Naive thymus-derived CD4-positive, alpha-beta T cell (primary cell): ENCODE results near the gene PTPRT. TPM values are rescaled to one million over a fixed set of nuclear protein-coding genes. Genes with fewer than 3 reads are reported as not detected.

Source experiments
- ATAC-seq: fragments of 150-1000 bp; cut with Tn5 transposase; 2 replicates; pipeline ENCODE4 v1.10.0; 2021; ENCODE audit warnings: mild to moderate bottlenecking, moderate library complexity
- CTCF ChIA-PET: fragments of 350-600 bp; sonication (Branson Sonifier 250); formaldehyde crosslinking; loops from one replicate; lab custom pipeline; 2021; ENCODE audit warnings: antibody characterized with exemption; lab: Charles Lee
- POLR2A ChIA-PET: fragments of 350-600 bp; sonication (Branson Sonifier 250); formaldehyde crosslinking; loops from one replicate; lab custom pipeline; 2021; ENCODE audit warnings: antibody characterized with exemption, inconsistent platforms; lab: Charles Lee
- DNase-seq, 9 donors: peaks; one replicate each; pipeline versions ENCODE4 v3.0.0 to v3.0.0-alpha.2; 2020 to 2022; ENCODE audit warnings: mixed read lengths in 1 of 9
- H3K27ac ChIP-seq: one replicate; pipeline ENCODE4 v1.7.0; 2013; ENCODE audit warnings: mild to moderate bottlenecking, low read depth, low read length, moderate library complexity
- H3K27me3 ChIP-seq, 2 donors: one replicate each; pipeline ENCODE4 v1.7.0; 2013; ENCODE audit warnings: low read length in 2 of 2, mild to moderate bottlenecking in 2 of 2, moderate library complexity in 2 of 2; ENCODE audit not compliant: control insufficient read depth in 2 of 2, insufficient read depth in 2 of 2
- H3K36me3 ChIP-seq, 3 experiments: 1 replicate in 2 of 3; 2 replicates in 1 of 3; pipeline ENCODE4 v1.7.0; 2013; ENCODE audit warnings: low read length in 3 of 3, mild to moderate bottlenecking in 3 of 3, moderate library complexity in 1 of 3; ENCODE audit not compliant: insufficient read depth in 3 of 3, control insufficient read depth in 2 of 3
- H3K4me1 ChIP-seq, 2 donors: one replicate each; pipeline ENCODE4 v1.7.0; 2013; ENCODE audit warnings: low read length in 2 of 2, mild to moderate bottlenecking in 2 of 2, moderate library complexity in 1 of 2; ENCODE audit not compliant: control insufficient read depth in 2 of 2, insufficient read depth in 2 of 2
- H3K4me3 ChIP-seq: 2 replicates; pipeline ENCODE4 v1.7.0; 2013; ENCODE audit warnings: mild to moderate bottlenecking, low read length
- H3K9me3 ChIP-seq, 3 experiments: 1 replicate in 2 of 3; 2 replicates in 1 of 3; pipeline ENCODE4 v1.7.0; 2013; ENCODE audit warnings: low read length in 3 of 3; ENCODE audit not compliant: control insufficient read depth in 2 of 3
- H3K27ac Mint-ChIP-seq, 9 donors: one replicate each; pipeline ENCODE4 v1.8.0; 2020 to 2022; ENCODE audit warnings: mixed read lengths in 9 of 9, mild to moderate bottlenecking in 8 of 9, moderate library complexity in 5 of 9, inconsistent platforms in 2 of 9
- H3K27me3 Mint-ChIP-seq, 5 donors: one replicate each; pipeline ENCODE4 v1.8.0; 2021 to 2022; ENCODE audit warnings: mixed read lengths in 5 of 5, mild to moderate bottlenecking in 1 of 5
- H3K36me3 Mint-ChIP-seq, 5 donors: one replicate each; pipeline ENCODE4 v1.8.0; 2020 to 2022; ENCODE audit warnings: mixed read lengths in 5 of 5, mild to moderate bottlenecking in 3 of 5, inconsistent platforms in 1 of 5
- H3K4me1 Mint-ChIP-seq, 7 donors: one replicate each; pipeline ENCODE4 v1.8.0; 2020 to 2022; ENCODE audit warnings: mixed read lengths in 7 of 7, mild to moderate bottlenecking in 3 of 7, inconsistent platforms in 1 of 7
- H3K4me3 Mint-ChIP-seq, 10 donors: one replicate each; pipeline ENCODE4 v1.8.0; 2020 to 2022; ENCODE audit warnings: mild to moderate bottlenecking in 10 of 10, mixed read lengths in 10 of 10, moderate library complexity in 6 of 10, inconsistent platforms in 2 of 10
- H3K9me3 Mint-ChIP-seq, 11 donors: one replicate each; pipeline ENCODE4 v1.8.0; 2020 to 2022; ENCODE audit warnings: mixed read lengths in 11 of 11, mild to moderate bottlenecking in 4 of 11, inconsistent platforms in 1 of 11, moderate library complexity in 1 of 11
- intact Hi-C, 2 donors: fragments of 100-400 bp; cut with micrococcal nuclease; formaldehyde crosslinking; loops; one replicate each; pipeline ENCODE4 v1.15.1; 2023
- polyA plus RNA-seq, 2 donors: library from polyadenylated mRNA; unstranded; fragments of 300-500 nt; fragmentation: Illumina TruSeq; gene quantifications; one replicate each; pipeline ENCODE4 v1.2.3, GENCODE V29; 2021
- total RNA-seq, 6 experiments: library from RNA in 5 of 6; stranded (reverse) in 5 of 6; gene quantifications; 1 replicate in 5 of 6; 2 replicates in 1 of 6; pipeline ENCODE4 v1.2.3 and lab custom pipeline; 2021 to 2026

The PTPRT gene
- total and polyA plus RNA-seq, 7 experiments from 2014 or later: not detected

GRCh38 chr20:42432496-42433334, 757.0 kb downstream of the PTPRT start:
- Histone ChIP-seq H3K27me3 (no peaks in the 10 kb centered on the region), H3K9me3 (no peaks in the 10 kb centered on the region), H3K27ac (no peak overlapping the region), H3K4me3 (no peak overlapping the region), H3K36me3 (no peaks in the 10 kb centered on the region), H3K4me1 (no peaks in the 10 kb centered on the region)
- CTCF ChIA-PET: no interaction called here
- H3K4me3 Mint-ChIP-seq: no peak overlapping the region
- POLR2A ChIA-PET: no interaction called here
- no peak overlapping the region for H3K27ac Mint-ChIP-seq
- H3K4me1 Mint-ChIP-seq: peaks cover 0 to 1% (median 0%) of the 10 kb centered on the region in 7 donors
- H3K27me3 Mint-ChIP-seq: peaks cover 0 to 6% (median 0%) of the 10 kb centered on the region in 5 donors
- intact Hi-C loops: no loop called here
- H3K36me3 Mint-ChIP-seq: peaks cover 0 to 5% (median 0%) of the 10 kb centered on the region in 5 donors
- DNase-seq (no peak), ATAC-seq (no peak)
- H3K9me3 Mint-ChIP-seq: peaks cover 0 to 8% (median 4%) of the 10 kb centered on the region in 11 donors

DNA sequence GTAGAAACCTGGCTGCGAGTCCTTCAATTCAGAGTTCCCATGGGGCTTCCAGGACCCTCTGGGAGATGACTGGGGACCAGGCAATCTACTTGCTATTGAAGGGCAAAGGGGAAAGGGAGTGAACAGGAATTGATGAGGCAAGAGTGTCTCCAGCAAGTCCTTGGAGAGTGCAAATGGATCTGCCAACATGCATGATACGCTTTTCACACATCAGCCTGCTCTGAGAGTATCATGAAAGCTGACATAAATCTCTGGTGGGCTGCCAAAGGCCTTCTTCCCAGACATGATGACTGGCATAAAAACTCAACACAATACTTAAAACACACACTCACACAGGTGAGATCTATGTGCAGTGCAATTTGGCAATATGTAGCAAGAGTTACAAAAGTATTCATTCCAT, 759.1 kb downstream of the PTPRT start:
- Histone ChIP-seq H3K4me3 (no peak overlapping the region), H3K27ac (no peak overlapping the region), H3K4me1 (no peaks in the 10 kb centered on the region), H3K27me3 (no peaks in the 10 kb centered on the region), H3K36me3 (no peaks in the 10 kb centered on the region), H3K9me3 (no peaks in the 10 kb centered on the region)
- no peak overlapping the region for H3K27ac Mint-ChIP-seq
- H3K9me3 Mint-ChIP-seq: peaks cover 2 to 13% (median 6%) of the 10 kb centered on the region in 11 donors
- DNase-seq (no peak), ATAC-seq (no peak)
- H3K4me1 Mint-ChIP-seq: no peaks in the 10 kb centered on the region
- peaks cover 0 to 5% (median 0%) of the 10 kb centered on the region in 5 donors for H3K36me3 Mint-ChIP-seq
- CTCF ChIA-PET: no interaction called here
- POLR2A ChIA-PET: no interaction called here
- no peak overlapping the region for H3K4me3 Mint-ChIP-seq
- intact Hi-C loops: no loop called here
- peaks cover 0 to 6% (median 0%) of the 10 kb centered on the region in 5 donors for H3K27me3 Mint-ChIP-seq

DNA sequence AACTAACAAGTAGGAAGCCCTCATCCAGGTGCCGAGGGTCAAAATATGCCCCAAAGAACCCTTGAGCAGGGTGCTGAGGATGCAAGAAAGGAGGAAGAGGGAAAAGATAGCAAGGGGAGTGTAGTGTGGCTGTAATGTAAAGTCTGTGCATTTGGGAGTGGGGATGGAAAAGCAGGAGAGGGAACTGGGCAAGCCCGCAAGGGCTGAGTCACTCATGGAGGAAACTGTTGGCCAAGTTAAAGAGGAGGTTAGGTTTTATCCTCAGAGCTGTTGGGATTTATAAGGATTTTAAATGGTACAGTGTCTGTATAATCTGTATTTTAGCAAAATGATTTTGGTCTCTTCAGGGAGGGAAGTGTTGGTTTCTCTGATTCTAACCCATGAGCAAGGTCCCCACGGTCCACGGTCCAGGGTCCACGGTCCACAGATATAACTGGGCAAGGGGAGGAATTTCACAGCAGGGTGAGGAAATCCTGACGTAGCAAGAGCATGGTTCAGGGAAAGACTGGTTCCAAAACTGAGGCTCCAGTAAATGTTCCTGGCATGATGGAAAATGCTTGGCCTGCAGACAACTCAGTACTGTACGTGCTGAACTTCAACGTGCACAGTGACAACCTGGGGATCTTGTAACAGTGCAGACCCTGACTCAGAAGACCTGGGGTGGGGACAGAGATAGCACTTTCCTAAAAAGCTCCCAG, 759.8 kb downstream of the PTPRT start:
- intact Hi-C loops: no loop called here
- peaks cover 0 to 6% (median 0%) of the 10 kb centered on the region in 5 donors for H3K27me3 Mint-ChIP-seq
- peaks cover 2 to 17% (median 6%) of the 10 kb centered on the region in 11 donors for H3K9me3 Mint-ChIP-seq
- H3K36me3 Mint-ChIP-seq: peaks cover 0 to 5% (median 0%) of the 10 kb centered on the region in 5 donors
- DNase-seq: no peak
- ATAC-seq: no peak
- no peaks in the 10 kb centered on the region for H3K36me3 ChIP-seq
- CTCF ChIA-PET: no interaction called here
- no peaks in the 10 kb centered on the region for H3K4me1 ChIP-seq
- POLR2A ChIA-PET: no interaction called here
- no peak overlapping the region for H3K27ac Mint-ChIP-seq
- H3K27ac ChIP-seq: no peak overlapping the region
- no peaks in the 10 kb centered on the region for H3K4me1 Mint-ChIP-seq
- H3K4me3 Mint-ChIP-seq: no peak overlapping the region
- no peaks in the 10 kb centered on the region for H3K27me3 ChIP-seq
- no peak overlapping the region for H3K4me3 ChIP-seq
- no peaks in the 10 kb centered on the region for H3K9me3 ChIP-seq

DNA sequence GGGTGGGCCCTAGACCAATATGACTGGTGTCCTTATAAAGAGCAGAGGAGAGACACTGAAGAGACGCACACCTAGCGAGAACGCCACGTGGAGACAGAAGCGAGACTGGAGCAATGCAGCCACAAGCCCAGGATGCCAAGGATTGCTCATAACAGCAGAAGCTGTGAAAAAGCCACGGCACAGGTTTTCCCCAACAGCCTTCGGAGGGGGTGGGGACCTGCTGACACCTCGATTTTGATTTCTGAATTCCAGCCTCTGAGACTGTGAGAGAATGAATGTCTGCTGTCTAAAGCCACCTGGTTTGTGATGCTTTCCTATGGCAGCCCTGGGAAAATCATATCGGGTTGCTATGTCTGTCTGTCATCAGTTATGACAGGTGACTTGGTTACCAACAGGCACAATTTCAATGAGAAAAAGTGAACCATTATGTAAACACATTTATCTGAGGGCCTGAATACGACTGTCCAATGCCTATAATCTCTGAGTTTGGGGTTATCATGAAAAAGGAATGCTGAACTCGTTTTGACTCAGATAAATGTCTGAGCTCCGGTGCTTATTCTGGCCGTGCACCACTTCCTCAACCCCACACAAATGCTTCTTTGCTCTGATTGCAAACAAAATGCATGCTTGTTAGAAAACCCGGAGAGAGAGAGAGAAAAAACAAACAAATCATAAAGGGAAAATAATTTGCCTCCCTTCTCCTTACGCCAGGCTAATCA, 769.7 kb downstream of the PTPRT start:
- H3K9me3 Mint-ChIP-seq: peaks cover 0 to 5% (median 4%) of the 10 kb centered on the region in 11 donors
- no peaks in the 10 kb centered on the region for H3K27me3 ChIP-seq
- POLR2A ChIA-PET: no interaction called here
- no peak overlapping the region for H3K27ac ChIP-seq
- CTCF ChIA-PET: no interaction called here
- no peaks in the 10 kb centered on the region for H3K4me1 Mint-ChIP-seq
- H3K4me3 ChIP-seq: no peak overlapping the region
- H3K4me3 Mint-ChIP-seq: no peak overlapping the region
- no peak overlapping the region for H3K27ac Mint-ChIP-seq
- H3K36me3 Mint-ChIP-seq: no peaks in the 10 kb centered on the region
- no peaks in the 10 kb centered on the region for H3K27me3 Mint-ChIP-seq
- intact Hi-C loops: no loop called here
- H3K9me3 ChIP-seq: no peaks in the 10 kb centered on the region
- no peak for DNase-seq
- ATAC-seq: no peak
- no peaks in the 10 kb centered on the region for H3K4me1 ChIP-seq
- H3K36me3 ChIP-seq: no peaks in the 10 kb centered on the region

GRCh38 chr20:42406826-42407225, 782.9 kb downstream of the PTPRT start:
- Mint-ChIP-seq H3K27me3 (peaks cover 0 to 4% (median 0%) of the 10 kb centered on the region in 5 donors), H3K36me3 (no peaks in the 10 kb centered on the region), H3K9me3 (peaks cover 0 to 7% (median 3%) of the 10 kb centered on the region in 11 donors), H3K27ac (no peak overlapping the region), H3K4me1 (no peaks in the 10 kb centered on the region), H3K4me3 (no peak overlapping the region)
- intact Hi-C loops: no loop called here
- H3K27me3 ChIP-seq: no peaks in the 10 kb centered on the region
- ChIA-PET CTCF (no interaction called here), POLR2A (no interaction called here)
- no peaks in the 10 kb centered on the region for H3K9me3 ChIP-seq
- H3K36me3 ChIP-seq: no peaks in the 10 kb centered on the region
- ATAC-seq (no peak), DNase-seq (no peak)
- no peaks in the 10 kb centered on the region for H3K4me1 ChIP-seq
- H3K4me3 ChIP-seq: no peak overlapping the region
- no peak overlapping the region for H3K27ac ChIP-seq

DNA sequence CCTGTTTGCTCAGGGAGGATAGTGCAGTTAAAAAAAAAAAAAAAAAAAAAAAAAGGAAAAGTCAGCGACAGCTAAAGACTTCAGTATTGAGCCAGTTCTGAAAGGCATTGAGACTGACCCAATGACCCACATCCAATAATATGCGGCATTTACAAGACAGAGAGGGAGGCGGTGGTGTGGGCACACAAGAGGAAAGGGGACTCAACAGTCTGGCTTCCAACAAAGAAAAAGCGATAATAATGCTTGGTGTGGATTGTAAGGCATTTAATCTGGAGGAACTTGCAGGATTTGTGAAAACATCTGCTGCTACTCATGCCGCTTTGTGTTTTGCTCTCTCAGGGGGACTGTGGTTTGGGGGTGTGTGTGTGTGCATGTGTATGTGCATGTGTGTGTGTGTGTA, 787.3 kb downstream of the PTPRT start:
- Mint-ChIP-seq H3K27me3 (peaks cover 0 to 9% (median 0%) of the 10 kb centered on the region in 5 donors), H3K9me3 (peaks cover 0 to 9% (median 3%) of the 10 kb centered on the region in 11 donors)
- no peaks in the 10 kb centered on the region for H3K27me3 ChIP-seq

More for the DNA sequence above, 787.3 kb downstream of the PTPRT start:
- Mint-ChIP-seq H3K27ac (no peak overlapping the region), H3K4me1 (no peaks in the 10 kb centered on the region), H3K36me3 (no peaks in the 10 kb centered on the region), H3K4me3 (no peak overlapping the region)
- Histone ChIP-seq H3K4me1 (no peaks in the 10 kb centered on the region), H3K36me3 (no peaks in the 10 kb centered on the region), H3K9me3 (no peaks in the 10 kb centered on the region), H3K4me3 (no peak overlapping the region), H3K27ac (no peak overlapping the region)
- POLR2A ChIA-PET: no interaction called here
- DNase-seq (no peak), ATAC-seq (no peak)
- intact Hi-C loops: no loop called here
- CTCF ChIA-PET: no interaction called here
